ENCODE results near the gene ERBB4.

DNA sequence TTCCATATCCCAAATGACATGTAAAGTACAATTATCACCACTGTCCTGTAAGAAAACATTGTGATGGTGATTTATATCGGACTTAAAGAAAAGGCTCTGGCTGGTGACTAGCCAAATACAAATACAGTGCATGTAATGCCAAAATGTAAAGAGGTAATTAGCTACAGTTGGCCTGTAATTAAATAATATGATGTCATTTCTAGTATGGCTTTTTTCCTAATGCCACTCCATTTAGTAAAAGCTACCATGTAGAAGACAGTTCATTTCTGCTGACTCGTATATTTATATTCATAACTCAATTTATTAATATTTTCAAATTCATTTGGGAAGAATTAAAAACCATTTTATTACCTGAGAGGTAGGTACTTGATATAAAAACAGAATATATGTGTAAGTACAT lies 815.7 kb downstream of the ERBB4 start:
- TF ChIP-seq CTCF (IDR thresholded peaks at IDR 0.05): no peak
- TF ChIP-seq POLR2A (IDR thresholded peaks at IDR 0.05): no peak

Data from uterus (tissue), 2 donors.